Regular cardiac myocyte (primary cell): ENCODE results near the gene HACD1. TPM values are rescaled to one million over a fixed set of nuclear protein-coding genes. Genes with fewer than 3 reads are reported as not detected.

ENCODE experiments used
- total RNA-seq: library from RNA; depleted of rRNA; stranded (reverse); fragments of >200 nt; gene quantifications from 2 replicates; pipeline ENCODE4 v1.2.3, GENCODE V29; 2014

The HACD1 gene, protein sequence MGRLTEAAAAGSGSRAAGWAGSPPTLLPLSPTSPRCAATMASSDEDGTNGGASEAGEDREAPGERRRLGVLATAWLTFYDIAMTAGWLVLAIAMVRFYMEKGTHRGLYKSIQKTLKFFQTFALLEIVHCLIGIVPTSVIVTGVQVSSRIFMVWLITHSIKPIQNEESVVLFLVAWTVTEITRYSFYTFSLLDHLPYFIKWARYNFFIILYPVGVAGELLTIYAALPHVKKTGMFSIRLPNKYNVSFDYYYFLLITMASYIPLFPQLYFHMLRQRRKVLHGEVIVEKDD
- total RNA-seq = 23.7 and 30.5 TPM in 2 replicates

DNA sequence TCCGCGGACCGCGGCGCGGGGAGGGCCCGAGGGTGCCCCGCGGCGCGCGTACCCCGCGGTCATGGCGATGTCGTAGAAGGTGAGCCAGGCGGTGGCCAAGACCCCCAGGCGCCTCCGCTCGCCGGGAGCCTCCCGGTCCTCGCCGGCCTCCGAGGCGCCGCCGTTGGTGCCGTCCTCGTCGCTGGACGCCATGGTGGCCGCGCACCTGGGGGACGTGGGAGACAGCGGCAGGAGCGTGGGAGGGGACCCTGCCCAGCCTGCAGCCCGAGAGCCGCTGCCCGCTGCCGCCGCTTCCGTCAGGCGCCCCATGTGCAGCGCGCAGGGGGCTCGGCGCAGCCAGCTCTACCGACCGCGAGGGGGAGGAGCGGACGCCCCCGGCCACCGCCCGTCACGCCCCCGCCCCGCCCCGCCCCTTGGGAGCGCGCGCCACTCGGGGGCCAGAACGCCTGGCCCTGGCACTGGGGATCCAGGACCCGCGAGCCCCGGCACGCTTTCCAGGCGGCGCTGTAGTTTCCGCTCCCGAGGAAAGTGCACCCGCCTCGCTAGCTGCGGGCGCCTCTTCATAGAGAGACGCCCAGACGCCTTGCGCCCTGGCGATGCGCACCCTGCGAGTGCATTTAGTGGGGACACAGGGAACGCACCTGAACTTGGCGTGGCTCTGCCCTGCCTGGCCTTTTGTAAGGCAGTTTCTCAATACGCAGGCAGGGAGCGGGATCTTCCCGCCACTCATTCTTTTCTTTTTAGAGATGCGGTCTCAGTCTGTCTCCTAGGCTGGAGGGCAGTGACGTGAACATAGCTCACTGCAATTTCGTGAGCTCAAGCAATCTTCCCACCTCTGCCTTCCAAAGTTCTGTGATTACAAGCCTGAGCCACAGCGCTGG lies at the start of gene HACD1:
Gene HACD1 (minus strand): TSS at position 344 of the 881 bp plus-strand sequence. CDS start 35 bp downstream, at position 309.

DNA sequence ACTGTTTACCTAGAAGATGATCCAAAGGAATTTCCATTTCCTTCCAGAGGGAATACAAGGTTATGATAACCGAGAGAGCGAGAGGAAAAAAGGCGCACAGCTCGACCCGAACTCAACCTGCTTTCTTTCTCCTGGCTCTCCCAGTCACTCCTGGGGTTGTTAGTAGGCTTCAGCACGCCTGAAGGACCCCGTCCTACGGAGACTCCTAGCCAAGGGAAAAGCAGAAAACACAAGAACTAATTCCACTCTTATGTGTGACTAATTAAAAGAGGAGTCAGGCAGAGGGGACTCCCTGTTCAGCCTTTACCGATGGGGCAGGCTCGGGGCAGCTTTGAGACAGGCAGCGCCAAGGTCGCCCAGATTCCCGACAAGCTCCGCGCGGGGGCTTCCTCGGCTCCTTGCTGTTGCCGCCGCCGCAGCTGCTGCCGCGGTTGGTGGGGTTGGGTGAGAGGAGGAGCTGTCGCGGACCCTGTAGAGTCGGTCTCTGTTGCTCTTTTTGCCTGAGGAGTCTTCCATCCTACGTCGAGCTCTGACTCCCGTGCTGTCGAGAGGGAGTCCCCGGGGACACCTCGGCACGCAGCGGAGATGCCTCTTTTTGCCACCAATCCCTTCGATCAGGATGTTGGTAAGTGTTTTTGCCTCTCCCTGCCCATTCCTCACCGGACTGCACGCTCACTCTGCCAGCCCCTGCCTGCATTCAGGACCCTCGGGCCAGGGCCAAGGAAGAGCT lies 26.7 kb upstream of the HACD1 start, which contains the start of gene STAM:
Gene STAM (plus strand): TSS at position 397 of the 730 bp plus-strand sequence. CDS start 189 bp downstream, at position 586.

Other genes starting within 250 kb of the HACD1 start
- gene ST8SIA6, start 162.8 kb downstream of the HACD1 start, total RNA-seq = under 0.01 TPM in 1 of 2 replicates, not detected in the other
- gene STAM, start 26.8 kb upstream of the HACD1 start, total RNA-seq = 16.1 and 20.9 TPM in 2 replicates
- gene TMEM236, start 134.8 kb upstream of the HACD1 start, total RNA-seq = under 0.01 TPM in 2 replicates
- 0.19 and 0.28 TPM in 2 replicates for gene MRC1, start 192.0 kb upstream of the HACD1 start, total RNA-seq